Panc1 (cell line): ENCODE results near the gene GCSAM. TPM values are rescaled to one million over a fixed set of nuclear protein-coding genes. Genes with fewer than 3 reads are reported as not detected.

Source experiments
- ATAC-seq: fragments of 200-7000 bp; cut with Tn5 transposase; 2 replicates; pipeline ENCODE4 v1.9.1; 2020; ENCODE audit warnings: mild to moderate bottlenecking, moderate library complexity
- BruUV-seq: library from RNA; stranded (reverse); fragments of 400-500 nt; replicated peaks from 2 replicates; lab custom pipeline; 2021; lab: Mats Ljungman, UMichigan
- CTCF ChIA-PET: fragments of 300-600 bp; sonication (Branson Sonifier 250); formaldehyde crosslinking; loops from one replicate; lab custom pipeline; 2022; ENCODE audit warnings: antibody characterized with exemption; lab: Charles Lee
- POLR2A ChIA-PET: fragments of 300-600 bp; sonication (Branson Sonifier 250); formaldehyde crosslinking; loops from one replicate; lab custom pipeline; 2022; ENCODE audit warnings: antibody characterized with exemption; lab: Charles Lee
- DNase-seq: peaks from one replicate; pipeline ENCODE4 v3.0.0-alpha.2; 2010; ENCODE audit warnings: low read depth, low spot score
- H3K27ac ChIP-seq: 2 replicates; pipeline ENCODE4 v1.5.1; 2011; ENCODE audit warnings: mild to moderate bottlenecking, low read length, inconsistent platforms
- H3K27me3 ChIP-seq: fragments of 200-500 bp; sonication (Bioruptor generic); 2 replicates; pipeline ENCODE4 v1.6.0; 2014; ENCODE audit warnings: low read length, inconsistent platforms; ENCODE audit not compliant: control insufficient read depth, insufficient read depth
- H3K36me3 ChIP-seq: fragments of 200-500 bp; sonication (Bioruptor generic); 2 replicates; pipeline ENCODE4 v1.5.1; 2014; ENCODE audit warnings: inconsistent platforms, mild to moderate bottlenecking, low read length, moderate library complexity; ENCODE audit not compliant: control insufficient read depth, insufficient read depth
- H3K4me1 ChIP-seq: 2 replicates; pipeline ENCODE4 v1.5.1; 2011; ENCODE audit warnings: inconsistent platforms, mild to moderate bottlenecking, low read length, moderate library complexity; ENCODE audit not compliant: control insufficient read depth, insufficient read depth
- H3K4me3 ChIP-seq, 2 experiments: 2 replicates each; pipeline ENCODE4 v1.5.1; 2011 to 2012; ENCODE audit warnings: low read depth in 2 of 2, low read length in 2 of 2, mild to moderate bottlenecking in 2 of 2, inconsistent platforms in 1 of 2, moderate library complexity in 1 of 2
- H3K9me3 ChIP-seq: fragments of 200-500 bp; sonication (Bioruptor generic); 2 replicates; pipeline ENCODE4 v1.5.1; 2014; ENCODE audit warnings: low read depth, mild to moderate bottlenecking, inconsistent platforms, low read length, moderate library complexity; ENCODE audit not compliant: control insufficient read depth, insufficient read depth
- CTCF ChIP-seq: fragments of 450-650 bp; IDR thresholded peaks from 2 replicates; pipeline ENCODE4 v1.5.1; 2017; ENCODE audit warnings: mild to moderate bottlenecking
- POLR2AphosphoS5 ChIP-seq: IDR thresholded peaks from 2 replicates; pipeline ENCODE4 v1.6.1; 2012; ENCODE audit warnings: mild to moderate bottlenecking, low read depth, low read length, moderate library complexity
- SIN3A ChIP-seq: IDR thresholded peaks from 2 replicates; pipeline ENCODE4 v1.6.1; 2012; ENCODE audit warnings: low read depth, mild to moderate bottlenecking, low read length, moderate library complexity, borderline replicate concordance; ENCODE audit not compliant: insufficient read depth
- TCF7L2 ChIP-seq: IDR thresholded peaks from 2 replicates; pipeline ENCODE4 v1.6.1; 2011; ENCODE audit warnings: mild to moderate bottlenecking, low read depth, low read length, inconsistent platforms
- in situ Hi-C: cut with HindIII; loops from 2 replicates; pipeline ENCODE4 v1.10.0; 2016; ENCODE audit warnings: low sequenced_read_pairs, low pct_unique_long_range_greater_than_20kb
- intact Hi-C: fragments of 100-400 bp; cut with micrococcal nuclease; formaldehyde crosslinking; loops from one replicate; pipeline ENCODE4 v1.10.0; 2022; ENCODE audit not compliant: unreplicated experiment
- total RNA-seq: library from RNA; stranded (reverse); gene quantifications from one replicate; pipeline ENCODE4 v1.2.1, GENCODE V29; 2021; ENCODE audit not compliant: unreplicated experiment
- TF ChIP-seq, protein P1 (sequence below), 2 experiments: IDR thresholded peaks; 2 replicates each; pipeline ENCODE4 v1.6.1; 2011 to 2012; ENCODE audit warnings: low read depth in 2 of 2, control low read depth in 1 of 2, low read length in 1 of 2, mild to moderate bottlenecking in 1 of 2, moderate library complexity in 1 of 2; ENCODE audit not compliant: insufficient read depth in 1 of 2

The GCSAM gene
- total RNA-seq, 1 experiment from 2014 or later: 0.08 TPM

DNA sequence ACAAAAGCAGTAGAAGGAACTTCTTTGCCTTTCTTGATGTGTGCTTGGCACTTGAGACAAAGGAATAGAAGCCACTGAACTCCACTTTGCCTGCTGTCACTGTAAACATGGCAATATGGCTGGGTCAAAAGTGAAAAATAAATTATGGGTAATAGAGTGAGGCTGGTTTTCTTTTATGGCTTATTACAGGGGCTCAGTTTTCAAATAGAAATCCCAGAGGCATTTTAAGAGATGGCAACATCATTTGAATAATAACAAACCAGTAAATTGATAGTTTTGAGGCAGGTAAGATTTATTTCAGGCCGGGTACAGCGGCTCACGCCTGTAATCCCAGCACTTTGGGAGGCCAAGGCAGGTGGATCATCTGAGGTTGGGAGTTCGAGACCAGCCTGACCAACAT, 44.1 kb downstream of the GCSAM start:
- Histone ChIP-seq H3K27ac (0 out of 2 replicates have a peak overlapping the region, but pooled peaks have one; percentile 34), H3K9me3 (no peaks in the 10 kb centered on the region), H3K4me3 (no peak overlapping the region), H3K27me3 (no peaks in the 10 kb centered on the region), H3K36me3 (no peaks in the 10 kb centered on the region), H3K4me1 (peaks cover 52% of the 10 kb centered on the region)
- ChIA-PET CTCF (no interaction called here), POLR2A (no interaction called here)
- intact Hi-C loops (no loop called here), in situ Hi-C loops (no loop called here)
- no TSS peak for BruUV-seq
- ATAC-seq: no peak
- no peak for DNase-seq
- TF ChIP-seq SIN3A (no peak), CTCF (no peak), POLR2AphosphoS5 (no peak), TCF7L2 (no peak)
- TF ChIP-seq, protein P1, sequence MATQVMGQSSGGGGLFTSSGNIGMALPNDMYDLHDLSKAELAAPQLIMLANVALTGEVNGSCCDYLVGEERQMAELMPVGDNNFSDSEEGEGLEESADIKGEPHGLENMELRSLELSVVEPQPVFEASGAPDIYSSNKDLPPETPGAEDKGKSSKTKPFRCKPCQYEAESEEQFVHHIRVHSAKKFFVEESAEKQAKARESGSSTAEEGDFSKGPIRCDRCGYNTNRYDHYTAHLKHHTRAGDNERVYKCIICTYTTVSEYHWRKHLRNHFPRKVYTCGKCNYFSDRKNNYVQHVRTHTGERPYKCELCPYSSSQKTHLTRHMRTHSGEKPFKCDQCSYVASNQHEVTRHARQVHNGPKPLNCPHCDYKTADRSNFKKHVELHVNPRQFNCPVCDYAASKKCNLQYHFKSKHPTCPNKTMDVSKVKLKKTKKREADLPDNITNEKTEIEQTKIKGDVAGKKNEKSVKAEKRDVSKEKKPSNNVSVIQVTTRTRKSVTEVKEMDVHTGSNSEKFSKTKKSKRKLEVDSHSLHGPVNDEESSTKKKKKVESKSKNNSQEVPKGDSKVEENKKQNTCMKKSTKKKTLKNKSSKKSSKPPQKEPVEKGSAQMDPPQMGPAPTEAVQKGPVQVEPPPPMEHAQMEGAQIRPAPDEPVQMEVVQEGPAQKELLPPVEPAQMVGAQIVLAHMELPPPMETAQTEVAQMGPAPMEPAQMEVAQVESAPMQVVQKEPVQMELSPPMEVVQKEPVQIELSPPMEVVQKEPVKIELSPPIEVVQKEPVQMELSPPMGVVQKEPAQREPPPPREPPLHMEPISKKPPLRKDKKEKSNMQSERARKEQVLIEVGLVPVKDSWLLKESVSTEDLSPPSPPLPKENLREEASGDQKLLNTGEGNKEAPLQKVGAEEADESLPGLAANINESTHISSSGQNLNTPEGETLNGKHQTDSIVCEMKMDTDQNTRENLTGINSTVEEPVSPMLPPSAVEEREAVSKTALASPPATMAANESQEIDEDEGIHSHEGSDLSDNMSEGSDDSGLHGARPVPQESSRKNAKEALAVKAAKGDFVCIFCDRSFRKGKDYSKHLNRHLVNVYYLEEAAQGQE (IDR thresholded peaks at IDR 0.05; ENCODE audit: insufficient read depth in 1 of 2, low read depth in 2 of 2, low read length in 1 of 2): no peak

- in situ Hi-C loops (no loop called here), intact Hi-C loops (no loop called here)
- no TSS peak for BruUV-seq
- POLR2A ChIA-PET: no interaction called here
- ATAC-seq (no peak), DNase-seq (no peak)
- H3K4me1 ChIP-seq: peaks cover 46% of the 10 kb centered on the region
- H3K4me3 ChIP-seq: peak overlapping the region; percentile 73 to 77; a peak in 3 of 4 replicates
- TF ChIP-seq, protein P1 (IDR thresholded peaks at IDR 0.05; ENCODE audit: insufficient read depth in 1 of 2, low read depth in 2 of 2, low read length in 1 of 2): no peak
- no peak for TF ChIP-seq SIN3A
- no peak for TF ChIP-seq POLR2AphosphoS5
- no peak for TF ChIP-seq TCF7L2
- no peak for TF ChIP-seq CTCF
- H3K27ac ChIP-seq: peak overlapping the region; percentile 64; the same call in 1 of the 2 replicates
- H3K36me3 ChIP-seq: no peaks in the 10 kb centered on the region
- CTCF ChIA-PET: interaction anchor here (0.7 kb wide), 1 partner anchor 24 kb away, joined by 4 read pairs; no protein-coding TSS in a partner anchor
- H3K27me3 ChIP-seq: no peaks in the 10 kb centered on the region
- H3K9me3 ChIP-seq: no peaks in the 10 kb centered on the region
Measured at GRCh38 chr3:112087746-112088145, 45.3 kb downstream of the GCSAM start.
